K562 (cell line): Measurements from ENCODE around the gene ARSA. TPM values are rescaled to one million over a fixed set of nuclear protein-coding genes. Genes with fewer than 3 reads are reported as not detected.

Source experiments
- FOXO4 ChIP-seq: fragments of 450-650 bp; formaldehyde crosslinking; IDR thresholded peaks from 2 replicates; pipeline ENCODE4 v1.4.0; 2020; ENCODE audit warnings: mild to moderate bottlenecking, moderate library complexity
- HES1 ChIP-seq: fragments of 450-650 bp; IDR thresholded peaks from 2 replicates; pipeline ENCODE4 v1.6.1; 2016; ENCODE audit warnings: low read depth, mild to moderate bottlenecking, moderate library complexity
- HINFP ChIP-seq: fragments of 450-650 bp; conservative IDR thresholded peaks from 2 replicates; pipeline ENCODE4 v1.6.1; 2016; ENCODE audit warnings: missing genetic modification characterization, low read depth, mild to moderate bottlenecking, control low read depth, missing compliant biosample characterization
- KLF10 ChIP-seq: fragments of 250-450 bp; sonication (Bioruptor Pico); IDR thresholded peaks from 2 replicates; pipeline ENCODE4 v1.6.1; 2021; ENCODE audit warnings: matching md5 sums
- USF1 ChIP-seq: sonication (generic); formaldehyde crosslinking; IDR thresholded peaks from 2 replicates; pipeline ENCODE4 v1.9.0; 2022; ENCODE audit warnings: mild to moderate bottlenecking, missing genetic modification reagents
- ZNF239 ChIP-seq: fragments of 250-450 bp; sonication (Bioruptor Pico); IDR thresholded peaks from 2 replicates; pipeline ENCODE4 v1.4.0; 2020; ENCODE audit warnings: mild to moderate bottlenecking
- polyA plus RNA-seq, 8 experiments: library from polyadenylated mRNA; depleted of rRNA in 4 of 8; stranded (reverse) in 5 of 8; unstranded in 3 of 8; fragments of >200 nt; fragmentation: Nextera tagmentation in 2 of 8; fragmentation: Illumina TruSeq in 1 of 8; extraction: Ambion mirVana in 2 of 8; extraction: Trizol in 1 of 8; gene quantifications; 2 replicates each; pipeline versions ENCODE4 v1.2.1 to v1.2.3, GENCODE V29; 2011 to 2014; ENCODE audit warnings: inconsistent platforms in 1 of 8, missing spikeins in 1 of 8
- total RNA-seq, 7 experiments: library from RNA; depleted of rRNA in 6 of 7; stranded (reverse); fragments of >200 nt in 6 of 7; fragmentation: Illumina TruSeq in 2 of 7; extraction: Trizol in 2 of 7; gene quantifications; 2 replicates each; pipeline versions ENCODE4 v1.2.1 to v1.2.3, GENCODE V29; 2011 to 2021; ENCODE audit warnings: low replicate concordance in 1 of 7

ARSA gene
- total and polyA plus RNA-seq, 9 of the 15 experiments (the other 6 are each of a cell fraction or from before 2014, with no cell fraction given) = 0.32 to 10.9 (median 1.8) TPM; not detected in 1

- TF ChIP-seq HES1 (no peak), KLF10 (no peak), USF1 (CRISPR knock-in tag) (no peak), FOXO4 (CRISPR knock-in tag) (no peak), ZNF239 (CRISPR knock-in tag) (no peak), HINFP (tag) (no peak)
Observed at GRCh38 chr22:50611341-50612060, 16.5 kb downstream of the ARSA start (continued).
